ENCODE data around the gene PITX2.

DNA sequence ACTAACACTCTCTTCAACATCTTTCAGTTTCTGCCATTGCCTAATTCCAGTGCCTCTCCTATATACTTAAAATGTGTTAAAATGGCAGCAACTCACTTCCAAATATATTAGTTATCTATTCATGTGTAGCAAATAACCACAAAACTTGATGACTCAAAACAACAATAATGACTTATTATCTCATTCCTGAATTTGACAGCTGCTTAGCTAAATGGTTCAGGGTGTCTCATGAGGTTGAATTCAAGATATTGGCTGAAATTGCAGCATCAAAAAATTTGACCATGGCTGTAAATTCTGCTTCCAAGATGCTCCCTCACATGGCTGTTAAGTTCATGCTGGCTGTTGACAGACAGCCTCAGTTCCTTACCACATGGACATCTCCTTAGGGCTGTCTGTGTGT lies 25.3 kb downstream of the PITX2 start:
- TF ChIP-seq GABPA (IDR thresholded peaks at IDR 0.05; ENCODE audit: low read depth, low read length): no peak
- TF ChIP-seq GABPA (CRISPR knock-in tag; IDR thresholded peaks at IDR 0.05; ENCODE audit: low read depth): no peak
- no peak for TF ChIP-seq FOSL1 (CRISPR knock-in tag; IDR thresholded peaks at IDR 0.05; ENCODE audit: borderline replicate concordance)
- no peak for TF ChIP-seq EZH2 (conservative IDR thresholded peaks at IDR 0.05; ENCODE audit: low read depth, low read length)
- no peak for TF ChIP-seq ZNF572 (CRISPR knock-in tag; IDR thresholded peaks at IDR 0.05)
- no peak for TF ChIP-seq NFE2 (CRISPR knock-in tag; IDR thresholded peaks at IDR 0.05)
- TF ChIP-seq PHF8 (CRISPR knock-in tag; IDR thresholded peaks at IDR 0.05): no peak
- no peak for TF ChIP-seq ONECUT2 (CRISPR knock-in tag; IDR thresholded peaks at IDR 0.05)
- TF ChIP-seq CTCF (CRISPR knock-in tag; IDR thresholded peaks at IDR 0.05): no peak
- no peak for TF ChIP-seq RORA (CRISPR knock-in tag; IDR thresholded peaks at IDR 0.05)
- TF ChIP-seq SRSF9 (IDR thresholded peaks at IDR 0.05; ENCODE audit: borderline replicate concordance, insufficient read depth, low read depth, low read length, poor library complexity, severe bottlenecking): no peak
- no peak for TF ChIP-seq POLR2A (IDR thresholded peaks at IDR 0.05; ENCODE audit: insufficient read depth in 1 of 2, low read depth in 2 of 2, low read length in 2 of 2)
- TF ChIP-seq, protein P1, sequence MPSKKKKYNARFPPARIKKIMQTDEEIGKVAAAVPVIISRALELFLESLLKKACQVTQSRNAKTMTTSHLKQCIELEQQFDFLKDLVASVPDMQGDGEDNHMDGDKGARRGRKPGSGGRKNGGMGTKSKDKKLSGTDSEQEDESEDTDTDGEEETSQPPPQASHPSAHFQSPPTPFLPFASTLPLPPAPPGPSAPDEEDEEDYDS (CRISPR knock-in tag; IDR thresholded peaks at IDR 0.05): no peak
- TF ChIP-seq POLR2AphosphoS5 (IDR thresholded peaks at IDR 0.05; ENCODE audit: low read depth, low read length): no peak
- no peak for TF ChIP-seq FOXJ3 (CRISPR knock-in tag; IDR thresholded peaks at IDR 0.05; ENCODE audit: borderline replicate concordance)
